K562 (cell line): ENCODE measurements around the gene CARMIL1.

ENCODE experiments used
- CTCF ChIP-seq, 3 experiments: IDR thresholded peaks in 2 of 3; conservative IDR thresholded peaks in 1 of 3; 2 replicates each; pipeline ENCODE4 v1.5.1; 2011 to 2012; ENCODE audit warnings: low read length in 3 of 3, mild to moderate bottlenecking in 3 of 3, control low read depth in 2 of 3, improper control_type of control experiment in 1 of 3, inconsistent platforms in 1 of 3, low read depth in 1 of 3, mixed read lengths in 1 of 3, moderate library complexity in 1 of 3; ENCODE audit not compliant: insufficient read depth in 2 of 3
- GATA2 ChIP-seq: sonication (generic); formaldehyde crosslinking; IDR thresholded peaks from 2 replicates; pipeline ENCODE4 v1.4.0; 2020; ENCODE audit warnings: mild to moderate bottlenecking, missing genetic modification reagents
- JUNB ChIP-seq: fragments of 450-650 bp; formaldehyde crosslinking; conservative IDR thresholded peaks from 2 replicates; pipeline ENCODE4 v1.4.0; 2020; ENCODE audit warnings: mild to moderate bottlenecking
- NR2C2 ChIP-seq, 2 experiments: fragments of 200-800 bp in 1 of 2; sonication (Bioruptor generic) in 1 of 2; sonication (generic) in 1 of 2; formaldehyde crosslinking in 1 of 2; IDR thresholded peaks; 2 replicates each; pipeline versions ENCODE4 v1.6.1 to v1.8.0; 2016 to 2022; ENCODE audit warnings: mild to moderate bottlenecking in 1 of 2, missing compliant biosample characterization in 1 of 2, missing genetic modification characterization in 1 of 2, missing genetic modification reagents in 1 of 2
- POLR2AphosphoS2 ChIP-seq: IDR thresholded peaks from 2 replicates; pipeline ENCODE4 v1.6.1; 2012; ENCODE audit warnings: low read length, improper control_type of control experiment
- RAD21 ChIP-seq, 2 experiments: fragments of 250-450 bp in 1 of 2; fragments of 450-650 bp in 1 of 2; sonication (Bioruptor Pico) in 1 of 2; formaldehyde crosslinking in 1 of 2; IDR thresholded peaks in 1 of 2; conservative IDR thresholded peaks in 1 of 2; 2 replicates each; pipeline versions ENCODE4 v1.4.0 to v1.8.0; 2020 to 2022; ENCODE audit warnings: mild to moderate bottlenecking in 2 of 2, moderate library complexity in 1 of 2
- SMARCE1 ChIP-seq: fragments of 450-650 bp; IDR thresholded peaks from 2 replicates; pipeline ENCODE4 v1.7.1; 2016; ENCODE audit warnings: mild to moderate bottlenecking
- TOE1 ChIP-seq, 2 experiments: fragments of 450-650 bp in 1 of 2; sonication (generic) in 1 of 2; formaldehyde crosslinking in 1 of 2; IDR thresholded peaks; 2 replicates each; pipeline versions ENCODE4 v1.7.1 to v1.8.0; 2016 to 2022; ENCODE audit warnings: borderline replicate concordance in 2 of 2, mild to moderate bottlenecking in 2 of 2, antibody characterized with exemption in 1 of 2, inconsistent platforms in 1 of 2, low read depth in 1 of 2, missing genetic modification reagents in 1 of 2, moderate library complexity in 1 of 2
- TF ChIP-seq, protein P1 (sequence below): sonication (generic); formaldehyde crosslinking; IDR thresholded peaks from 2 replicates; pipeline ENCODE4 v1.5.0; 2020; ENCODE audit warnings: missing genetic modification reagents

DNA sequence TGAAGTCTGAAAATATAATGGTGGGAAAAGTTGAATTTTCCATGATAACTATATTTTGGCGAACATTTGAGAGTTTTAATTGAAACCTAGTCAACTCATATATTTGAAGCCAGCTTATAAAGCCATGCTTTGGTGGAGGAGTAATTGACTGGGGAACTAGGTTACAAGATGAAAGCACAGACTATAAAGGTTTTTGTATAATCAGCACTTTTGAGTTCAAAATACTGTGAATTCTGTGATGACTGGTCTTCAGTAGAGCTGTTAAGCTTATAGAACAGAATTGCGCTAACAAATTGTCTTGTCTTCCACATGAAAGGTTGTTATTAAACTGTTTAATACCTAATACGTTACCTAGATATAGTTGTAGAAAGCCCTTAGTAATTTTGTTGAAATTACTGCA is 213.8 kb downstream of the CARMIL1 start:
- no peak for TF ChIP-seq GATA2 (CRISPR knock-in tag)
- no peak for TF ChIP-seq SMARCE1
- TF ChIP-seq JUNB (CRISPR knock-in tag), result no peak
- TF ChIP-seq, protein P1, sequence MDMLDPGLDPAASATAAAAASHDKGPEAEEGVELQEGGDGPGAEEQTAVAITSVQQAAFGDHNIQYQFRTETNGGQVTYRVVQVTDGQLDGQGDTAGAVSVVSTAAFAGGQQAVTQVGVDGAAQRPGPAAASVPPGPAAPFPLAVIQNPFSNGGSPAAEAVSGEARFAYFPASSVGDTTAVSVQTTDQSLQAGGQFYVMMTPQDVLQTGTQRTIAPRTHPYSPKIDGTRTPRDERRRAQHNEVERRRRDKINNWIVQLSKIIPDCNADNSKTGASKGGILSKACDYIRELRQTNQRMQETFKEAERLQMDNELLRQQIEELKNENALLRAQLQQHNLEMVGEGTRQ (CRISPR knock-in tag), result no peak
- TF ChIP-seq NR2C2 (CRISPR knock-in tag; IDR thresholded peaks at IDR 0.05), result no peak
- TF ChIP-seq NR2C2 (tag; IDR thresholded peaks at IDR 0.05), result no peak
- no peak for TF ChIP-seq TOE1 (IDR thresholded peaks at IDR 0.05; ENCODE audit: borderline replicate concordance)
- TF ChIP-seq TOE1 (CRISPR knock-in tag; IDR thresholded peaks at IDR 0.05; ENCODE audit: borderline replicate concordance, low read depth), result no peak
- TF ChIP-seq POLR2AphosphoS2, result no peak
- TF ChIP-seq CTCF (IDR thresholded peaks at IDR 0.05 in 2 of 3, conservative IDR thresholded peaks at IDR 0.05 in 1 of 3; ENCODE audit: insufficient read depth in 2 of 3, low read depth in 1 of 3, low read length in 3 of 3), result no peak
- TF ChIP-seq RAD21 (CRISPR knock-in tag; conservative IDR thresholded peaks at IDR 0.05 in 1 of 2, IDR thresholded peaks at IDR 0.05 in 1 of 2), result no peak
